ENCODE data around the gene RGR.

The RGR gene

DNA sequence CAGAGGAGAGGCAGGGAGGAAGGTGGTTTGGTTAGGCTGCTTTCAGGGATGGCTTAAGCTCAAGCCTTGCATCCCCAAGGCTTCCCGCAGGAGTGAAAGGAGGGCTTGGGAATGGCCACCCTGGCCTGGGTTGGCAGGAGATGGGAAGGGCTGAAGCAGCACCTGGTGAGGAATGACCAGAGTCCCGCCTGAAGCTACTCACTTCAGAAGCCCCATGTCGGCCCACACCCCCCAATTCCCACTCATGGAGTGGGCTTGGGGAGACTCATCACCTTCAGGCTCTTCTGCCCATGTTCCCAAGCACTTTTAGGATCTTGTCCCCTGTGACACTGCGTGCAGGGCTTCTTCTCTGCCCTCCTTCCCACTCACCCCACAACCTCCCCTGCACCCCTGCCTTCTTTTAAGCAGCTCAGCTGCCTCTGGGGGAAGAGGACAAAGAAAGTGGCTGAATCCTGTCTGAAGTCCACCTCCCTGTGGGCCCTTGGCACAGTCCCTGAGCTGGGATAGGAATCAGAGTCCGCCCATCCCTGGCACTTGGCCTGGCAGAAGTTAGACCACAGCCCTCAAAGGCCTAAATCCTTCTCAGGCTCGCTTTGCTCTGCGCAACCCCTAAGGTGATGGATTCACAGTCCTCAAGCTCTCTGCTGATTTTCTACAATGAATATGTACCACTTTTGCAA, 16.5 kb downstream of the RGR start:
- Histone ChIP-seq H4K20me1 (ENCODE audit: insufficient read depth, low read length) (no peaks in the 10 kb centered on the region), H3K79me2 (ENCODE audit: insufficient read depth, low read length) (no peaks in the 10 kb centered on the region), H3K4me2 (ENCODE audit: low read length) (no peak overlapping the region), H3K27me3 (ENCODE audit: insufficient read depth, low read length) (no peaks in the 10 kb centered on the region), H3K4me3 (ENCODE audit: low read depth, low read length, poor library complexity, severe bottlenecking) (no peak overlapping the region), H2AFZ (ENCODE audit: low read length) (no peak overlapping the region), H3K9me2 (ENCODE audit: low read depth, low read length) (no peaks in the 10 kb centered on the region), H3K4me1 (ENCODE audit: insufficient read depth, low read length, severe bottlenecking) (no peaks in the 10 kb centered on the region), H3F3A (ENCODE audit: insufficient read depth, low read length) (no peaks in the 10 kb centered on the region), H3K27ac (ENCODE audit: low read depth, low read length, poor library complexity, severe bottlenecking) (no peak overlapping the region), H3K9me3 (ENCODE audit: low read length) (no peaks in the 10 kb centered on the region), H3K9ac (ENCODE audit: low read length) (no peak overlapping the region), H3K36me3 (ENCODE audit: insufficient read depth, low read length) (no peaks in the 10 kb centered on the region)
- no peak for TF ChIP-seq CTCF (IDR thresholded peaks at IDR 0.05; ENCODE audit: low read length)
- no peak for TF ChIP-seq EZH2 (IDR thresholded peaks at IDR 0.05; ENCODE audit: borderline replicate concordance, low read length)

- no peaks in the 10 kb centered on the region for H3K9me3 ChIP-seq (ENCODE audit: low read length)
- no peak overlapping the region for H3K9ac ChIP-seq (ENCODE audit: low read length)
- H3K27ac ChIP-seq (ENCODE audit: low read depth, low read length, poor library complexity, severe bottlenecking) = no peak overlapping the region
- H4K20me1 ChIP-seq (ENCODE audit: insufficient read depth, low read length) = no peaks in the 10 kb centered on the region
- no peaks in the 10 kb centered on the region for H3K79me2 ChIP-seq (ENCODE audit: insufficient read depth, low read length)
- no peaks in the 10 kb centered on the region for H3F3A ChIP-seq (ENCODE audit: insufficient read depth, low read length)
- H3K36me3 ChIP-seq (ENCODE audit: insufficient read depth, low read length) = no peaks in the 10 kb centered on the region
- no peak overlapping the region for H2AFZ ChIP-seq (ENCODE audit: low read length)
- no peak overlapping the region for H3K4me3 ChIP-seq (ENCODE audit: low read depth, low read length, poor library complexity, severe bottlenecking)
- no peak for TF ChIP-seq EZH2 (IDR thresholded peaks at IDR 0.05; ENCODE audit: borderline replicate concordance, low read length)
- TF ChIP-seq CTCF (IDR thresholded peaks at IDR 0.05; ENCODE audit: low read length) = no peak
- H3K27me3 ChIP-seq (ENCODE audit: insufficient read depth, low read length) = no peaks in the 10 kb centered on the region
- no peak overlapping the region for H3K4me2 ChIP-seq (ENCODE audit: low read length)
- no peaks in the 10 kb centered on the region for H3K9me2 ChIP-seq (ENCODE audit: low read depth, low read length)
- no peaks in the 10 kb centered on the region for H3K4me1 ChIP-seq (ENCODE audit: insufficient read depth, low read length, severe bottlenecking)
These were observed 17.5 kb downstream of the RGR start for GRCh38 chr10:84262190-84262956.

DNA sequence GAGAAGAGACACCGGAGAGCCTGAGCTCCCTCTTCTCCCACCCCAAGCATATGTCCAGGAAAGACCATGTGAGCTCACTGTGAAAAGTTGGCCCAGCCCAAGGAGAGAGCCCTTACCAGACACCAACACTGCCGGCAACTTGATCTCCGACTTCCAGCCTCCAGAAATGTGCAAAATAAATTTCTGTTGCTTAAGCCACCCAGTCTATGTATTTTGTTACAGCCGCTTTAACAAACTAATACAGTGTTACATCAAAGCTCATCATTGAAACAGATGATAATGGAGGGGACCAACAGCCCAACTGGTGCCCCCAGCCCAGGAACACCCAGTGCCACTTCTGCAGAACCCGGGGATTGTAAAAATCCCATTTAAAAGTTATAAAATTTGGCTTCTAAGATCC, 18.9 kb downstream of the RGR start:
- no peaks in the 10 kb centered on the region for H3K9me2 ChIP-seq (ENCODE audit: low read depth, low read length)
- H3K27ac ChIP-seq (ENCODE audit: low read depth, low read length, poor library complexity, severe bottlenecking) = no peak overlapping the region
- no peaks in the 10 kb centered on the region for H3K4me1 ChIP-seq (ENCODE audit: insufficient read depth, low read length, severe bottlenecking)
- H3K4me3 ChIP-seq (ENCODE audit: low read depth, low read length, poor library complexity, severe bottlenecking) = no peak overlapping the region
- H2AFZ ChIP-seq (ENCODE audit: low read length) = no peak overlapping the region
- H3K9me3 ChIP-seq (ENCODE audit: low read length) = no peaks in the 10 kb centered on the region
- TF ChIP-seq CTCF (IDR thresholded peaks at IDR 0.05; ENCODE audit: low read length) = no peak
- H4K20me1 ChIP-seq (ENCODE audit: insufficient read depth, low read length) = no peaks in the 10 kb centered on the region
- H3K79me2 ChIP-seq (ENCODE audit: insufficient read depth, low read length) = no peaks in the 10 kb centered on the region
- H3K36me3 ChIP-seq (ENCODE audit: insufficient read depth, low read length) = no peaks in the 10 kb centered on the region
- H3K27me3 ChIP-seq (ENCODE audit: insufficient read depth, low read length) = no peaks in the 10 kb centered on the region
- no peak overlapping the region for H3K4me2 ChIP-seq (ENCODE audit: low read length)
- H3K9ac ChIP-seq (ENCODE audit: low read length) = no peak overlapping the region
- no peaks in the 10 kb centered on the region for H3F3A ChIP-seq (ENCODE audit: insufficient read depth, low read length)
